Prostate gland (tissue), 2 donors: ENCODE measurements around the gene TBATA. TPM values are rescaled to one million over a fixed set of nuclear protein-coding genes. Genes with fewer than 3 reads are reported as not detected.

ENCODE experiments used
- DNase-seq: peaks from one replicate; pipeline ENCODE4 v3.0.0-alpha.2; 2019; ENCODE audit warnings: low spot score
- H3K27ac ChIP-seq, 2 donors: fragments of 200-600 bp; sonication (generic); 2 replicates each; pipeline ENCODE4 v1.5.1; 2017 to 2019
- H3K27me3 ChIP-seq: fragments of 200-600 bp; sonication (generic); replicated peaks from 2 replicates; pipeline ENCODE4 v1.5.1; 2019; ENCODE audit not compliant: insufficient read depth
- H3K36me3 ChIP-seq, 2 donors: fragments of 200-600 bp; sonication (generic); 1 replicate in 1 of 2; 2 replicates in 1 of 2; pipeline versions ENCODE4 v1.5.1 to v1.8.1; 2017 to 2019
- H3K4me1 ChIP-seq: fragments of 200-600 bp; sonication (generic); replicated peaks from 2 replicates; pipeline ENCODE4 v1.5.1; 2019
- H3K4me3 ChIP-seq, 2 donors: fragments of 200-600 bp; sonication (generic); 2 replicates each; pipeline ENCODE4 v1.5.1; 2017 to 2019
- H3K9me3 ChIP-seq: fragments of 200-600 bp; sonication (generic); 2 replicates; pipeline ENCODE4 v1.5.1; 2017
- CTCF ChIP-seq, 4 experiments: fragments of 200-600 bp in 2 of 4; fragments of 450-650 bp in 2 of 4; sonication (generic) in 2 of 4; IDR thresholded peaks; 1 replicate in 3 of 4; 2 replicates in 1 of 4; pipeline ENCODE4 v1.5.1; 2016 to 2019; ENCODE audit warnings: antibody characterized with exemption in 4 of 4, mild to moderate bottlenecking in 2 of 4, moderate library complexity in 2 of 4
- POLR2A ChIP-seq: fragments of 450-650 bp; IDR thresholded peaks from one replicate; pipeline ENCODE4 v1.6.1; 2016; ENCODE audit warnings: antibody characterized with exemption, mild to moderate bottlenecking
- POLR2AphosphoS5 ChIP-seq: sonication (generic); formaldehyde crosslinking; IDR thresholded peaks from one replicate; pipeline ENCODE4 v1.6.1; 2017; ENCODE audit warnings: antibody characterized with exemption
- whole genome bisulfite sequencing: methylation state at CpG from one replicate; pipeline ENCODE4 v1.1.5; 2018; 5-methylcytosine and 5-hydroxymethylcytosine counted together
- intact Hi-C: fragments of 100-400 bp; cut with DNase I; formaldehyde crosslinking; loops from one replicate; pipeline ENCODE4 v1.14.2; 2022
- total RNA-seq, 2 donors: library from RNA; depleted of rRNA; stranded (reverse); fragments of >200 nt; gene quantifications; one replicate each; pipeline ENCODE4 v1.1.0, GENCODE V29; 2016

TBATA gene
- total RNA-seq, 2 donors from 2014 or later: 0.57 TPM; not detected in 1

- no peak for TF ChIP-seq POLR2AphosphoS5
- TF ChIP-seq POLR2A: no peak
- TF ChIP-seq CTCF (IDR thresholded peaks at IDR 0.05): no peak
- H3K36me3 ChIP-seq: no peaks in the 10 kb centered on the region
- no peaks in the 10 kb centered on the region for H3K27me3 ChIP-seq
- intact Hi-C loops: no loop called here
- no peak overlapping the region for H3K4me3 ChIP-seq
- H3K4me1 ChIP-seq: no peaks in the 10 kb centered on the region
- no peak overlapping the region for H3K27ac ChIP-seq
- DNase-seq: no peak
- WGBS: 41% methylated on average over 8 of the region's 8 CpGs
- no peaks in the 10 kb centered on the region for H3K9me3 ChIP-seq
Measured at GRCh38 chr10:70742537-70743429, 42.4 kb downstream of the TBATA start.

GRCh38 chr10:70740406-70741288 lies 44.5 kb downstream of the TBATA start:
- H3K36me3 ChIP-seq: no peaks in the 10 kb centered on the region
- intact Hi-C loops: no loop called here
- no peak overlapping the region for H3K27ac ChIP-seq
- H3K27me3 ChIP-seq: no peaks in the 10 kb centered on the region
- TF ChIP-seq POLR2AphosphoS5 (no peak), CTCF (IDR thresholded peaks at IDR 0.05) (no peak), POLR2A (no peak)
- no peaks in the 10 kb centered on the region for H3K4me1 ChIP-seq
- no peak for DNase-seq
- 89% methylated on average over 12 of the region's 12 CpGs for WGBS
- H3K4me3 ChIP-seq: no peak overlapping the region
- H3K9me3 ChIP-seq: no peaks in the 10 kb centered on the region

- no peaks in the 10 kb centered on the region for H3K36me3 ChIP-seq
- no peaks in the 10 kb centered on the region for H3K27me3 ChIP-seq
- H3K4me1 ChIP-seq: no peaks in the 10 kb centered on the region
- no peak overlapping the region for H3K4me3 ChIP-seq
- H3K27ac ChIP-seq: no peak overlapping the region
- intact Hi-C loops: no loop called here
- 90% methylated on average over 12 of the region's 12 CpGs for WGBS
- DNase-seq: no peak
- TF ChIP-seq POLR2AphosphoS5 (no peak), CTCF (IDR thresholded peaks at IDR 0.05) (no peak), POLR2A (no peak)
- no peaks in the 10 kb centered on the region for H3K9me3 ChIP-seq
Measured at GRCh38 chr10:70738761-70739121, 46.4 kb downstream of the TBATA start.

- WGBS: 70% methylated on average over 3 of the region's 3 CpGs
- intact Hi-C loops: no loop called here
- no peaks in the 10 kb centered on the region for H3K4me1 ChIP-seq
Measured at GRCh38 chr10:70738006-70738760, 47.0 kb downstream of the TBATA start.

More at GRCh38 chr10:70738006-70738760, 47.0 kb downstream of the TBATA start:
- H3K4me3 ChIP-seq: no peak overlapping the region
- H3K36me3 ChIP-seq: no peaks in the 10 kb centered on the region
- H3K27me3 ChIP-seq: no peaks in the 10 kb centered on the region
- TF ChIP-seq POLR2A: no peak
- no peak for TF ChIP-seq POLR2AphosphoS5
- TF ChIP-seq CTCF (IDR thresholded peaks at IDR 0.05): no peak
- no peak overlapping the region for H3K27ac ChIP-seq
- no peak for DNase-seq
- no peaks in the 10 kb centered on the region for H3K9me3 ChIP-seq
